ENCODE measurements around the gene PAK1.

The PAK1 gene

GRCh38 chr11:77310721-77311120, 163.2 kb downstream of the PAK1 start:
- H2AFZ ChIP-seq (ENCODE audit: low read depth, low read length) = peak overlapping the region; percentile 7
- H3K79me1 ChIP-seq (replicated peaks; ENCODE audit: low read length, poor library complexity, severe bottlenecking) = no peaks in the 10 kb centered on the region
- H4K8ac ChIP-seq (ENCODE audit: low read length) = peak overlapping the region; percentile 31
- WGBS = 90% methylated on average over 5 of the region's 5 CpGs
- H3K4me2 ChIP-seq (ENCODE audit: low read length, poor library complexity, severe bottlenecking) = no peak overlapping the region
- H3K23ac ChIP-seq (ENCODE audit: low read length in 2 of 2) = no peak overlapping the region
- H3K14ac ChIP-seq (ENCODE audit: low read length in 2 of 2) = no peak overlapping the region
- no peak overlapping the region for H2BK120ac ChIP-seq (ENCODE audit: low read depth, low read length)
- no peak overlapping the region for H3K4ac ChIP-seq (ENCODE audit: low read depth in 1 of 2, low read length in 2 of 2)
- H3K4me3 ChIP-seq (ENCODE audit: insufficient read depth in 1 of 2, low read depth in 1 of 2, low read length in 2 of 2) = no peak overlapping the region
- H3K9ac ChIP-seq (ENCODE audit: low read length) = no peak overlapping the region
- no peak overlapping the region for H2AK5ac ChIP-seq (ENCODE audit: low read length, severe bottlenecking)
- no peaks in the 10 kb centered on the region for H3K27me3 ChIP-seq (ENCODE audit: control insufficient read depth in 1 of 2, insufficient read depth in 1 of 2, low read length in 2 of 2)
- H3K9me3 ChIP-seq (ENCODE audit: control insufficient read depth, low read length) = no peaks in the 10 kb centered on the region
- H2BK5ac ChIP-seq (ENCODE audit: low read depth, low read length, poor library complexity, severe bottlenecking) = no peak overlapping the region
- H4K91ac ChIP-seq (ENCODE audit: low read length) = no peak overlapping the region
- H3K36me3 ChIP-seq (ENCODE audit: control insufficient read depth in 1 of 2, insufficient read depth in 2 of 2, low read depth in 1 of 2, low read length in 2 of 2) = no peaks in the 10 kb centered on the region
- no peak overlapping the region for H2BK15ac ChIP-seq (ENCODE audit: low read depth, poor library complexity, severe bottlenecking)
- no peaks in the 10 kb centered on the region for H3K4me1 ChIP-seq (ENCODE audit: control insufficient read depth, insufficient read depth, low read depth, low read length)
- H2BK12ac ChIP-seq (ENCODE audit: low read length in 2 of 2) = no peak overlapping the region
- H3K18ac ChIP-seq (ENCODE audit: low read depth in 1 of 2, low read length in 2 of 2) = no peak overlapping the region
- H3K27ac ChIP-seq (ENCODE audit: low read length, poor library complexity, severe bottlenecking) = no peak overlapping the region
- DNase-seq = no peak

GRCh38 chr11:77309401-77310085, 164.4 kb downstream of the PAK1 start:
- H2BK12ac ChIP-seq (ENCODE audit: low read length in 2 of 2) = no peak overlapping the region
- no peak overlapping the region for H3K18ac ChIP-seq (ENCODE audit: low read depth in 1 of 2, low read length in 2 of 2)
- no peaks in the 10 kb centered on the region for H3K27me3 ChIP-seq (ENCODE audit: control insufficient read depth in 1 of 2, insufficient read depth in 1 of 2, low read length in 2 of 2)
- H2AFZ ChIP-seq (ENCODE audit: low read depth, low read length) = no peak overlapping the region
- no peaks in the 10 kb centered on the region for H3K36me3 ChIP-seq (ENCODE audit: control insufficient read depth in 1 of 2, insufficient read depth in 2 of 2, low read depth in 1 of 2, low read length in 2 of 2)
- H3K23ac ChIP-seq (ENCODE audit: low read length in 2 of 2) = no peak overlapping the region
- no peak overlapping the region for H4K8ac ChIP-seq (ENCODE audit: low read length)
- H2BK15ac ChIP-seq (ENCODE audit: low read depth, poor library complexity, severe bottlenecking) = no peak overlapping the region
- no peak overlapping the region for H3K14ac ChIP-seq (ENCODE audit: low read length in 2 of 2)
- H3K4ac ChIP-seq (ENCODE audit: low read depth in 1 of 2, low read length in 2 of 2) = no peak overlapping the region
- H3K4me3 ChIP-seq (ENCODE audit: insufficient read depth in 1 of 2, low read depth in 1 of 2, low read length in 2 of 2) = no peak overlapping the region
- no peak overlapping the region for H3K9ac ChIP-seq (ENCODE audit: low read length)
- no peak overlapping the region for H2AK5ac ChIP-seq (ENCODE audit: low read length, severe bottlenecking)
- no peak for DNase-seq
- H3K9me3 ChIP-seq (ENCODE audit: control insufficient read depth, low read length) = no peaks in the 10 kb centered on the region
- no peak overlapping the region for H2BK120ac ChIP-seq (ENCODE audit: low read depth, low read length)
- no peak overlapping the region for H2BK5ac ChIP-seq (ENCODE audit: low read depth, low read length, poor library complexity, severe bottlenecking)
- no peak overlapping the region for H3K27ac ChIP-seq (ENCODE audit: low read length, poor library complexity, severe bottlenecking)
- no peaks in the 10 kb centered on the region for H3K79me1 ChIP-seq (replicated peaks; ENCODE audit: low read length, poor library complexity, severe bottlenecking)
- H4K91ac ChIP-seq (ENCODE audit: low read length) = no peak overlapping the region
- 94% methylated on average over 4 of the region's 5 CpGs for WGBS
- H3K4me2 ChIP-seq (ENCODE audit: low read length, poor library complexity, severe bottlenecking) = no peak overlapping the region
- H3K4me1 ChIP-seq (ENCODE audit: control insufficient read depth, insufficient read depth, low read depth, low read length) = no peaks in the 10 kb centered on the region

GRCh38 chr11:77308838-77309237, 165.1 kb downstream of the PAK1 start:
- Histone ChIP-seq H2BK120ac (ENCODE audit: low read depth, low read length) (no peak overlapping the region), H3K4ac (ENCODE audit: low read depth in 1 of 2, low read length in 2 of 2) (no peak overlapping the region), H3K4me3 (ENCODE audit: insufficient read depth in 1 of 2, low read depth in 1 of 2, low read length in 2 of 2) (no peak overlapping the region), H3K27me3 (ENCODE audit: control insufficient read depth in 1 of 2, insufficient read depth in 1 of 2, low read length in 2 of 2) (no peaks in the 10 kb centered on the region), H4K91ac (ENCODE audit: low read length) (no peak overlapping the region), H2BK15ac (ENCODE audit: low read depth, poor library complexity, severe bottlenecking) (no peak overlapping the region), H3K9me3 (ENCODE audit: control insufficient read depth, low read length) (no peaks in the 10 kb centered on the region), H3K23ac (ENCODE audit: low read length in 2 of 2) (no peak overlapping the region), H3K79me1 (replicated peaks; ENCODE audit: low read length, poor library complexity, severe bottlenecking) (no peaks in the 10 kb centered on the region), H3K4me2 (ENCODE audit: low read length, poor library complexity, severe bottlenecking) (no peak overlapping the region), H3K27ac (ENCODE audit: low read length, poor library complexity, severe bottlenecking) (no peak overlapping the region), H2BK12ac (ENCODE audit: low read length in 2 of 2) (no peak overlapping the region), H3K18ac (ENCODE audit: low read depth in 1 of 2, low read length in 2 of 2) (no peak overlapping the region), H2AK5ac (ENCODE audit: low read length, severe bottlenecking) (no peak overlapping the region), H3K9ac (ENCODE audit: low read length) (no peak overlapping the region), H2BK5ac (ENCODE audit: low read depth, low read length, poor library complexity, severe bottlenecking) (no peak overlapping the region), H2AFZ (ENCODE audit: low read depth, low read length) (no peak overlapping the region), H4K8ac (ENCODE audit: low read length) (no peak overlapping the region), H3K4me1 (ENCODE audit: control insufficient read depth, insufficient read depth, low read depth, low read length) (no peaks in the 10 kb centered on the region), H3K36me3 (ENCODE audit: control insufficient read depth in 1 of 2, insufficient read depth in 2 of 2, low read depth in 1 of 2, low read length in 2 of 2) (no peaks in the 10 kb centered on the region), H3K14ac (ENCODE audit: low read length in 2 of 2) (no peak overlapping the region)
- DNase-seq = no peak

GRCh38 chr11:77303328-77303727, 170.6 kb downstream of the PAK1 start:
- WGBS = 75% methylated on average over 2 of the region's 2 CpGs
- H3K27ac ChIP-seq (ENCODE audit: low read length, poor library complexity, severe bottlenecking) = no peak overlapping the region

More at GRCh38 chr11:77303328-77303727, 170.6 kb downstream of the PAK1 start:
- H3K14ac ChIP-seq (ENCODE audit: low read length in 2 of 2) = no peak overlapping the region
- no peak overlapping the region for H3K4me3 ChIP-seq (ENCODE audit: insufficient read depth in 1 of 2, low read depth in 1 of 2, low read length in 2 of 2)
- no peak overlapping the region for H3K9ac ChIP-seq (ENCODE audit: low read length)
- no peak overlapping the region for H3K23ac ChIP-seq (ENCODE audit: low read length in 2 of 2)
- no peaks in the 10 kb centered on the region for H3K79me1 ChIP-seq (replicated peaks; ENCODE audit: low read length, poor library complexity, severe bottlenecking)
- H3K9me3 ChIP-seq (ENCODE audit: control insufficient read depth, low read length) = no peaks in the 10 kb centered on the region
- H3K4me1 ChIP-seq (ENCODE audit: control insufficient read depth, insufficient read depth, low read depth, low read length) = no peaks in the 10 kb centered on the region
- no peaks in the 10 kb centered on the region for H3K27me3 ChIP-seq (ENCODE audit: control insufficient read depth in 1 of 2, insufficient read depth in 1 of 2, low read length in 2 of 2)
- H2BK5ac ChIP-seq (ENCODE audit: low read depth, low read length, poor library complexity, severe bottlenecking) = no peak overlapping the region
- no peak overlapping the region for H2BK12ac ChIP-seq (ENCODE audit: low read length in 2 of 2)
- H2BK15ac ChIP-seq (ENCODE audit: low read depth, poor library complexity, severe bottlenecking) = no peak overlapping the region
- H4K8ac ChIP-seq (ENCODE audit: low read length) = no peak overlapping the region
- no peak overlapping the region for H2AFZ ChIP-seq (ENCODE audit: low read depth, low read length)
- no peak overlapping the region for H3K18ac ChIP-seq (ENCODE audit: low read depth in 1 of 2, low read length in 2 of 2)
- H2BK120ac ChIP-seq (ENCODE audit: low read depth, low read length) = no peak overlapping the region
- H4K91ac ChIP-seq (ENCODE audit: low read length) = no peak overlapping the region
- no peaks in the 10 kb centered on the region for H3K36me3 ChIP-seq (ENCODE audit: control insufficient read depth in 1 of 2, insufficient read depth in 2 of 2, low read depth in 1 of 2, low read length in 2 of 2)
- no peak for DNase-seq
- no peak overlapping the region for H2AK5ac ChIP-seq (ENCODE audit: low read length, severe bottlenecking)
- H3K4me2 ChIP-seq (ENCODE audit: low read length, poor library complexity, severe bottlenecking) = no peak overlapping the region
- H3K4ac ChIP-seq (ENCODE audit: low read depth in 1 of 2, low read length in 2 of 2) = no peak overlapping the region
